Mesothelial cell of epicardium (in vitro differentiated cells): ENCODE data around the gene KPTN. TPM values are rescaled to one million over a fixed set of nuclear protein-coding genes. Genes with fewer than 3 reads are reported as not detected.

ENCODE experiments used
- DNase-seq, 2 experiments: peaks; one replicate each; pipeline ENCODE4 v3.0.0; 2021; ENCODE audit warnings: low spot score in 2 of 2; ENCODE audit not compliant: unreplicated experiment in 2 of 2
- H3K27ac Mint-ChIP-seq: 2 replicates; pipeline ENCODE4 v1.8.0; 2021; ENCODE audit warnings: mixed read lengths
- H3K27me3 Mint-ChIP-seq: 2 replicates; pipeline ENCODE4 v1.8.0; 2021; ENCODE audit warnings: low read depth, mixed read lengths
- H3K36me3 Mint-ChIP-seq: 2 replicates; pipeline ENCODE4 v1.8.0; 2021; ENCODE audit warnings: mixed read lengths
- H3K4me1 Mint-ChIP-seq: 2 replicates; pipeline ENCODE4 v1.8.0; 2021; ENCODE audit warnings: mixed read lengths
- H3K4me3 Mint-ChIP-seq: 2 replicates; pipeline ENCODE4 v1.8.0; 2021; ENCODE audit warnings: mild to moderate bottlenecking, moderate library complexity, mixed read lengths
- H3K9me3 Mint-ChIP-seq: 2 replicates; pipeline ENCODE4 v1.8.0; 2021; ENCODE audit warnings: mixed read lengths
- total RNA-seq: library from RNA; stranded (reverse); gene quantifications from 3 replicates; pipeline ENCODE4 v1.2.1, GENCODE V29; 2021
- TF ChIP-seq, protein P1 (sequence below): fragments of 200-600 bp; sonication (generic); IDR thresholded peaks from one replicate; pipeline ENCODE4 v1.5.0; 2021; ENCODE audit warnings: antibody characterized with exemption; ENCODE audit not compliant: unreplicated experiment

KPTN gene
- total RNA-seq, 1 donor from 2014 or later: 18.4 TPM

DNA sequence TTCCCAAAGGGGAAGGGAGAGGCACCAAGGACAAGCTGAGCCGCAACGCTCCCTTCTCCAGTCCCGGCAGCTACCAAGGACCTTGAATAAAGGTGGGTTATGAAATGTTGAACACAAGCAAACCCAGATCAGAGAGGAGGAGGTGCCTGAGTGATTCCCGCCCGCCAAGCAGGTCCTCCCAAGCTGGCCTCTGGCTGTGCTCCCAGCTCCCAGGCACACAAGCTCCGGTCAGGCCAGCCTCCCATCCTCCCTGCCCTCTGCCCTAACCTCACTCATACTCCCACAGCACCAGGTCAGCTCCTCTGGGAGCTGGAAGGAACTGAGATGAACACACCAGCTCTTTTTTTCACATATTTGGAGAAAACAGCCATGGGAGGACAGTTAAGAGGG lies 27.1 kb upstream of the KPTN start:
- Mint-ChIP-seq H3K4me1 (peaks cover 32% of the 10 kb centered on the region), H3K27me3 (no peaks in the 10 kb centered on the region), H3K36me3 (no peaks in the 10 kb centered on the region), H3K4me3 (no peak overlapping the region), H3K27ac (no peak overlapping the region), H3K9me3 (no peaks in the 10 kb centered on the region)
- no peak for DNase-seq
- TF ChIP-seq, protein P1, sequence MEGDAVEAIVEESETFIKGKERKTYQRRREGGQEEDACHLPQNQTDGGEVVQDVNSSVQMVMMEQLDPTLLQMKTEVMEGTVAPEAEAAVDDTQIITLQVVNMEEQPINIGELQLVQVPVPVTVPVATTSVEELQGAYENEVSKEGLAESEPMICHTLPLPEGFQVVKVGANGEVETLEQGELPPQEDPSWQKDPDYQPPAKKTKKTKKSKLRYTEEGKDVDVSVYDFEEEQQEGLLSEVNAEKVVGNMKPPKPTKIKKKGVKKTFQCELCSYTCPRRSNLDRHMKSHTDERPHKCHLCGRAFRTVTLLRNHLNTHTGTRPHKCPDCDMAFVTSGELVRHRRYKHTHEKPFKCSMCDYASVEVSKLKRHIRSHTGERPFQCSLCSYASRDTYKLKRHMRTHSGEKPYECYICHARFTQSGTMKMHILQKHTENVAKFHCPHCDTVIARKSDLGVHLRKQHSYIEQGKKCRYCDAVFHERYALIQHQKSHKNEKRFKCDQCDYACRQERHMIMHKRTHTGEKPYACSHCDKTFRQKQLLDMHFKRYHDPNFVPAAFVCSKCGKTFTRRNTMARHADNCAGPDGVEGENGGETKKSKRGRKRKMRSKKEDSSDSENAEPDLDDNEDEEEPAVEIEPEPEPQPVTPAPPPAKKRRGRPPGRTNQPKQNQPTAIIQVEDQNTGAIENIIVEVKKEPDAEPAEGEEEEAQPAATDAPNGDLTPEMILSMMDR: no peak

DNA sequence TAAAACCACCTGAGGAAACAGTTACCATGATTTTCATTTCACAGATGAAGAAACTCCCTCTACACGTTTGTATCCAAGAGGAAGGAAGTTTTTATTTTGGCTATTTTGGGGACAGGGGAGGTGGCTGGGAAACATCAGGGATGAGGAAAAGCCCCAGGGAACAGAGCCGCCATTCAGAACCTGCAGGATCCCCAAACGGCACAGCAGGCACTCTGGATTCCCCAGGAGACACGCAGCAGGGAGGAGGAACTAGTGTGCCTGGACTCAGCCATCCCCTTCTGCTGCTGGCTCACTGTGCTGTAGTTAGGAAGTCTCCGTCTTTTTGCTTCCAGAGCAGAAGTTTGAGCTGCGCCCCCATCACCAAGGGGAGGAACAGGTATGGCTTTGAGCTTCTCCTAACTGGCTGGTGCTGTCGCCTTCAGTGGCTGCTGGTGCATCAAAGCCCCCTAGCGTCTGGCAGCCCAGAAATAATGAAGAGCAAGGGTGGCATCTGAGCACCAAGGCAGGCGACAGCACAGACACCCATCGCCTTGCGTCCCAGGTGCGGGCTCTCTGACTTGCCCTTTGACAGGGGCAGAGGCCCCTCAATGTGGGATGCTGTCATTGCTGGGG lies 26.6 kb upstream of the KPTN start:
- no peak overlapping the region for H3K27ac Mint-ChIP-seq
- no peaks in the 10 kb centered on the region for H3K36me3 Mint-ChIP-seq
- H3K27me3 Mint-ChIP-seq: no peaks in the 10 kb centered on the region
- TF ChIP-seq, protein P1: no peak
- DNase-seq: no peak
- H3K4me3 Mint-ChIP-seq: no peak overlapping the region
- peaks cover 30% of the 10 kb centered on the region for H3K4me1 Mint-ChIP-seq
- H3K9me3 Mint-ChIP-seq: no peaks in the 10 kb centered on the region

DNA sequence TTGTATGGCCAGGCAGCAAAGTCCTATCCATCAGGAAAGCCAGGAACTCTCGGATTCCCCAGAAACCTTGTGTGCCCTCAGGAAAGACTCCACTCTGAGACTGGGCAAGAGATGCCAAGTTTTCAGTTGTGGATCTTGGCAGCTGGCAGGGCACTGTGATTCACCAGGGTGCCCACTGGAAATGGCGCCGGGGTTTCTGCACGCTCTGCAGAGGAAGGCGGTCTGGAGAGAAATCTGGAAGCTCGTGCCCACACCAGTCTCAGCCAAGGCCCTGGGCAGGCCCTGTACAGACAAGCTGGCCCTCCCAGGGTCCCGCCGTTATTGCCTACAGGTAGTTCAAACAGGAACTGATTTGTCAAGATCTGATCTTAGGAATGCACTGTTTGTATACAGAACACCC lies 26.0 kb upstream of the KPTN start:
- DNase-seq: no peak
- TF ChIP-seq, protein P1: no peak
- H3K4me3 Mint-ChIP-seq: no peak overlapping the region
- H3K27me3 Mint-ChIP-seq: no peaks in the 10 kb centered on the region
- H3K4me1 Mint-ChIP-seq: peaks cover 28% of the 10 kb centered on the region
- H3K27ac Mint-ChIP-seq: no peak overlapping the region
- no peaks in the 10 kb centered on the region for H3K9me3 Mint-ChIP-seq
- H3K36me3 Mint-ChIP-seq: no peaks in the 10 kb centered on the region

DNA sequence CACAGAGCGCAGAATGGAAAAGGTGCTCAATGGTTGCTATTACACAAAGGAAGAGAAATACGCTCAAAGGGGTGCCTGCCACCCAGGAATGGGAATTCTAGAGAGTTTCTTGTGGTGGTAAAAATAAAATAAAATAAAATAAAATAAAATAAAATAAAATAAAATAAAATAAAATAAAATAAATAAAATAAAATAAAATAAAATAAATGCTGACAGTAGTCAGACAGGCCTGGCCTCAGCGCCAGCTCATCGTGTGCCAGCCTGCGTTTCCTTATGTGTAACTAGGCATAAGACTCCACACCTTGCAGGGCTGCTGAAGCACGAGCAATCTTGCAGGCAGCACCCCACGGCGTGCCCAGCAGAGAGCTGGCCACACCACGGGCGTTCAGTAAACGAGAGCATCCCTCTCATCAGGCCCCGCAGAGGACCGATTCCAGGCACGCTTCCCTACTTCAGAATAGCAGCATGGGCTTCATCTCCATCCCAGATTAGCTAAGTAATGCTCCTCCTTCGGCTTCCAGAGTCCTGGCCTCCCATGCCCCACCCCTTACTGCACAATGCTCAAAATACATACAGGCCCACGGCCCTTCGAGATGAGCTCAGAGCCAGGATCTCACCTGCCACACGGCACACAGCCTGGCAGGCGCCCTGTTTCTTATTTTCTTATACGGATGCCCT lies 25.3 kb upstream of the KPTN start:
- Mint-ChIP-seq H3K4me3 (no peak overlapping the region), H3K36me3 (no peaks in the 10 kb centered on the region), H3K27ac (no peak overlapping the region), H3K4me1 (peaks cover 22% of the 10 kb centered on the region), H3K27me3 (no peaks in the 10 kb centered on the region), H3K9me3 (no peaks in the 10 kb centered on the region)
- DNase-seq: no peak
- TF ChIP-seq, protein P1: no peak

DNA sequence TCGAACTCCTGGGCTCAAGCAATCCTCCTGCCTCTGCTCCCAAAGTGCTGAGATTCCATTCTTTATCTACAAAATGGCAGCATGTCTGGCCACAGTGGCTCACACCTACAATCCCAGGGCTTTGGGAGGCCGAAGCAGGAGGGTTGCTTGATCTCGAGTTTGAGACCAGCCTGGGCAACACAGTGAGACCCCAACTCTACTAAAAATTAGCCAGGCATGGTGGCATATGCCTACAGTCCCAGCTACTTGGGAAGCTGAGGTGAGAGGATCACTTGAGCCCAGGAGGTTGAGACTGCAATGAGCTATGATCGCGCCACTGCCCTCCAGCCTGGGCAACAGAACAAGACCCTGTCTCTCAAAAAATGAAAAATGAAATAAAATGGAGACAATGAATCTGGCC lies 24.7 kb upstream of the KPTN start:
- Mint-ChIP-seq H3K27ac (no peak overlapping the region), H3K27me3 (no peaks in the 10 kb centered on the region), H3K9me3 (no peaks in the 10 kb centered on the region), H3K4me1 (peaks cover 17% of the 10 kb centered on the region), H3K4me3 (no peak overlapping the region), H3K36me3 (no peaks in the 10 kb centered on the region)
- TF ChIP-seq, protein P1: no peak
- no peak for DNase-seq
